ENCODE measurements around the gene TAPT1.

TAPT1 gene

GRCh38 chr4:16192631-16193518, 33.4 kb downstream of the TAPT1 start:
- TF ChIP-seq CEBPB (IDR thresholded peaks at IDR 0.05) (no peak), TEAD4 (IDR thresholded peaks at IDR 0.05) (no peak), EGR1 (IDR thresholded peaks at IDR 0.05) (no peak), REST (IDR thresholded peaks at IDR 0.05; ENCODE audit: low read depth) (no peak), YY1 (IDR thresholded peaks at IDR 0.05; ENCODE audit: low read depth) (no peak), TCF12 (IDR thresholded peaks at IDR 0.05; ENCODE audit: low read depth) (no peak), FOXM1 (IDR thresholded peaks at IDR 0.05; ENCODE audit: borderline replicate concordance, low read depth) (no peak), CREB1 (IDR thresholded peaks at IDR 0.05; ENCODE audit: low read depth) (no peak), NFIC (IDR thresholded peaks at IDR 0.05) (no peak), TAF1 (IDR thresholded peaks at IDR 0.05; ENCODE audit: low read depth) (no peak), MAX (IDR thresholded peaks at IDR 0.05) (no peak), EP300 (IDR thresholded peaks at IDR 0.05; ENCODE audit: borderline replicate concordance) (no peak), RAD21 (IDR thresholded peaks at IDR 0.05; ENCODE audit: low read depth) (no peak), ZBTB7A (IDR thresholded peaks at IDR 0.05; ENCODE audit: low read depth) (no peak), USF1 (IDR thresholded peaks at IDR 0.05) (no peak)

- no peak for TF ChIP-seq CREB1 (IDR thresholded peaks at IDR 0.05; ENCODE audit: low read depth)
- no peak for TF ChIP-seq TCF12 (IDR thresholded peaks at IDR 0.05; ENCODE audit: low read depth)
- TF ChIP-seq TEAD4 (IDR thresholded peaks at IDR 0.05), result no peak
- TF ChIP-seq NFIC (IDR thresholded peaks at IDR 0.05), result no peak
- no peak for TF ChIP-seq EGR1 (IDR thresholded peaks at IDR 0.05)
- TF ChIP-seq YY1 (IDR thresholded peaks at IDR 0.05; ENCODE audit: low read depth), result no peak
- TF ChIP-seq RAD21 (IDR thresholded peaks at IDR 0.05; ENCODE audit: low read depth), result no peak
- TF ChIP-seq EP300 (IDR thresholded peaks at IDR 0.05; ENCODE audit: borderline replicate concordance), result no peak
- TF ChIP-seq REST (IDR thresholded peaks at IDR 0.05; ENCODE audit: low read depth), result no peak
- no peak for TF ChIP-seq CEBPB (IDR thresholded peaks at IDR 0.05)
- no peak for TF ChIP-seq TAF1 (IDR thresholded peaks at IDR 0.05; ENCODE audit: low read depth)
- no peak for TF ChIP-seq FOXM1 (IDR thresholded peaks at IDR 0.05; ENCODE audit: borderline replicate concordance, low read depth)
- TF ChIP-seq USF1 (IDR thresholded peaks at IDR 0.05), result no peak
- no peak for TF ChIP-seq MAX (IDR thresholded peaks at IDR 0.05)
- TF ChIP-seq ZBTB7A (IDR thresholded peaks at IDR 0.05; ENCODE audit: low read depth), result no peak
Observed at GRCh38 chr4:16192057-16192456, 34.2 kb downstream of the TAPT1 start.

- TF ChIP-seq USF1 (IDR thresholded peaks at IDR 0.05), result no peak
- TF ChIP-seq MAX (IDR thresholded peaks at IDR 0.05), result no peak
- TF ChIP-seq TAF1 (IDR thresholded peaks at IDR 0.05; ENCODE audit: low read depth), result no peak
Observed at GRCh38 chr4:16187455-16187854, 38.8 kb downstream of the TAPT1 start.

- no peak for TF ChIP-seq ZBTB7A (IDR thresholded peaks at IDR 0.05; ENCODE audit: low read depth)
- no peak for TF ChIP-seq YY1 (IDR thresholded peaks at IDR 0.05; ENCODE audit: low read depth)
- no peak for TF ChIP-seq TCF12 (IDR thresholded peaks at IDR 0.05; ENCODE audit: low read depth)
- TF ChIP-seq EGR1 (IDR thresholded peaks at IDR 0.05), result no peak
- TF ChIP-seq RAD21 (IDR thresholded peaks at IDR 0.05; ENCODE audit: low read depth), result no peak
- no peak for TF ChIP-seq TEAD4 (IDR thresholded peaks at IDR 0.05)
- no peak for TF ChIP-seq CEBPB (IDR thresholded peaks at IDR 0.05)
- no peak for TF ChIP-seq NFIC (IDR thresholded peaks at IDR 0.05)
- no peak for TF ChIP-seq USF1 (IDR thresholded peaks at IDR 0.05)
- TF ChIP-seq REST (IDR thresholded peaks at IDR 0.05; ENCODE audit: low read depth), result no peak
- TF ChIP-seq CREB1 (IDR thresholded peaks at IDR 0.05; ENCODE audit: low read depth), result no peak
- no peak for TF ChIP-seq MAX (IDR thresholded peaks at IDR 0.05)
Observed at GRCh38 chr4:16186986-16187385, 39.3 kb downstream of the TAPT1 start.
